HG03571 (cell line): Measurements from ENCODE around the gene ALPK3.

Source experiments
- ATAC-seq: cut with Tn5 transposase; IDR thresholded peaks from one replicate; pipeline ENCODE4 v1.9.1; 2021; ENCODE audit not compliant: unreplicated experiment

The ALPK3 gene

GRCh38 chr15:84823282-84823878, 6.2 kb downstream of the ALPK3 start:
- no peak for ATAC-seq

- ATAC-seq, result no peak
Observed at GRCh38 chr15:84824260-84825007, 7.3 kb downstream of the ALPK3 start.

GRCh38 chr15:84826369-84826823, 9.2 kb downstream of the ALPK3 start:
- ATAC-seq, result no peak

- ATAC-seq, result no peak
Observed at GRCh38 chr15:84827246-84827645, 10.1 kb downstream of the ALPK3 start.

- ATAC-seq, result no peak
Observed at GRCh38 chr15:84828086-84828908, 11.1 kb downstream of the ALPK3 start.

- no peak for ATAC-seq
Observed at GRCh38 chr15:84829428-84829827, 12.3 kb downstream of the ALPK3 start.

- ATAC-seq, result no peak
Observed at GRCh38 chr15:84830036-84830435, 12.9 kb downstream of the ALPK3 start.

- no peak for ATAC-seq
Observed at GRCh38 chr15:84831028-84831427, 13.9 kb downstream of the ALPK3 start.

GRCh38 chr15:84831613-84832012, 14.5 kb downstream of the ALPK3 start:
- ATAC-seq, result no peak

- no peak for ATAC-seq
Observed at GRCh38 chr15:84832448-84833040, 15.4 kb downstream of the ALPK3 start.

GRCh38 chr15:84833447-84834228, 16.5 kb downstream of the ALPK3 start:
- no peak for ATAC-seq

- no peak for ATAC-seq
Observed at GRCh38 chr15:84834229-84834955, 17.2 kb downstream of the ALPK3 start.

GRCh38 chr15:84834969-84835368, 17.8 kb downstream of the ALPK3 start:
- ATAC-seq, result no peak

GRCh38 chr15:84835661-84836337, 18.6 kb downstream of the ALPK3 start:
- ATAC-seq, result no peak

GRCh38 chr15:84836844-84837243, 19.7 kb downstream of the ALPK3 start:
- no peak for ATAC-seq

- ATAC-seq, result no peak
Observed at GRCh38 chr15:84839714-84840113, 22.6 kb downstream of the ALPK3 start.

- no peak for ATAC-seq
Observed at GRCh38 chr15:84840255-84840654, 23.1 kb downstream of the ALPK3 start.

- no peak for ATAC-seq
Observed at GRCh38 chr15:84840741-84841429, 23.7 kb downstream of the ALPK3 start.

GRCh38 chr15:84842781-84843180, 25.6 kb downstream of the ALPK3 start:
- no peak for ATAC-seq
